Keratinocyte (primary cell): Measurements from ENCODE around the gene DRD3. TPM values are rescaled to one million over a fixed set of nuclear protein-coding genes. Genes with fewer than 3 reads are reported as not detected.

ENCODE experiments used
- DNase-seq: peaks from one replicate; pipeline ENCODE4 v3.0.0-alpha.2; 2011; ENCODE audit warnings: low read depth, missing footprints, low spot score
- FAIRE-seq: peaks from 2 replicates; lab custom pipeline; 2011; peaks lifted over from hg19 to GRCh38; lab: Jason Lieb, UNC
- H2AFZ ChIP-seq: 2 replicates; pipeline ENCODE4 v1.6.0; 2012; ENCODE audit warnings: low read length, control low read depth, inconsistent platforms; ENCODE audit not compliant: control insufficient read depth
- H3K27ac ChIP-seq: 2 replicates; pipeline ENCODE4 v1.5.1; 2011; ENCODE audit warnings: low read length; ENCODE audit not compliant: control insufficient read depth, insufficient read depth
- H3K27me3 ChIP-seq: 3 replicates; pipeline ENCODE4 v1.6.0; 2011; ENCODE audit warnings: low read length; ENCODE audit not compliant: control insufficient read depth, insufficient read depth; ENCODE audit errors: extremely low read depth
- H3K36me3 ChIP-seq, 2 experiments: 2 replicates in 1 of 2; 3 replicates in 1 of 2; pipeline ENCODE4 v1.5.1; 2011; ENCODE audit warnings: low read length in 2 of 2, mild to moderate bottlenecking in 1 of 2; ENCODE audit not compliant: control insufficient read depth in 2 of 2, insufficient read depth in 2 of 2; ENCODE audit errors: extremely low read depth in 1 of 2
- H3K4me1 ChIP-seq: 3 replicates; pipeline ENCODE4 v1.5.1; 2011; ENCODE audit warnings: low read length; ENCODE audit not compliant: control insufficient read depth, insufficient read depth; ENCODE audit errors: extremely low read depth
- H3K4me2 ChIP-seq: 3 replicates; pipeline ENCODE4 v1.6.0; 2011; ENCODE audit warnings: low read depth, low read length; ENCODE audit not compliant: control insufficient read depth, insufficient read depth; ENCODE audit errors: extremely low read depth
- H3K4me3 ChIP-seq, 3 experiments: fragments of 200-600 bp in 1 of 3; sonication (generic) in 1 of 3; 2 replicates in 2 of 3; 3 replicates in 1 of 3; pipeline ENCODE4 v1.5.1; 2011 to 2016; ENCODE audit warnings: low read length in 3 of 3, mild to moderate bottlenecking in 3 of 3, control low read depth in 2 of 3, inconsistent platforms in 1 of 3, low read depth in 1 of 3, mixed read lengths in 1 of 3, mixed run types in 1 of 3, moderate library complexity in 1 of 3; ENCODE audit not compliant: control insufficient read depth in 2 of 3, insufficient read depth in 2 of 3; ENCODE audit errors: extremely low read depth in 1 of 3
- H3K79me2 ChIP-seq: 2 replicates; pipeline ENCODE4 v1.6.0; 2012; ENCODE audit warnings: low read length; ENCODE audit not compliant: control insufficient read depth, insufficient read depth
- H3K9ac ChIP-seq: 3 replicates; pipeline ENCODE4 v1.6.0; 2011; ENCODE audit warnings: low read length; ENCODE audit not compliant: control insufficient read depth, insufficient read depth; ENCODE audit errors: extremely low read depth
- H3K9me1 ChIP-seq: 3 replicates; pipeline ENCODE4 v1.6.0; 2011; ENCODE audit warnings: low read length; ENCODE audit not compliant: control insufficient read depth, insufficient read depth; ENCODE audit errors: extremely low read depth
- H3K9me3 ChIP-seq: 2 replicates; pipeline ENCODE4 v1.5.1; 2012; ENCODE audit warnings: low read depth, low read length; ENCODE audit not compliant: control insufficient read depth
- H4K20me1 ChIP-seq: 3 replicates; pipeline ENCODE4 v1.6.0; 2011; ENCODE audit warnings: low read length; ENCODE audit not compliant: control insufficient read depth, insufficient read depth; ENCODE audit errors: extremely low read depth
- CTCF ChIP-seq, 3 experiments: IDR thresholded peaks in 1 of 3; conservative IDR thresholded peaks in 1 of 3; optimal IDR thresholded peaks in 1 of 3; 2 replicates in 2 of 3; 3 replicates in 1 of 3; pipeline versions ENCODE3 to v1.5.1; 2011; ENCODE audit warnings: low read length in 3 of 3, mild to moderate bottlenecking in 3 of 3, moderate library complexity in 2 of 3, control low read depth in 1 of 3, inconsistent platforms in 1 of 3; ENCODE audit not compliant: insufficient read depth in 2 of 3; ENCODE audit errors: extremely low read depth in 1 of 3
- EZH2 ChIP-seq: IDR thresholded peaks from one replicate; pipeline ENCODE4 v1.6.1; 2012; ENCODE audit warnings: inconsistent platforms, mild to moderate bottlenecking, low read length, moderate library complexity
- dilution Hi-C: fragments of 300-500 bp; cut with MboI; formaldehyde crosslinking; loops from one replicate; pipeline ENCODE4 v1.7.0; 2020; ENCODE audit warnings: low sequenced_read_pairs; ENCODE audit not compliant: extremely low pct_ligation_motif_present
- polyA plus RNA-seq, 5 experiments: library from polyadenylated mRNA; depleted of rRNA in 3 of 5; stranded (reverse) in 3 of 5; stranded (forward) in 1 of 5; unstranded in 1 of 5; fragments of >200 nt; gene quantifications; 1 replicate in 1 of 5; 2 replicates in 3 of 5; 3 replicates in 1 of 5; pipeline versions ENCODE4 v1.2.1 to v1.2.3, GENCODE V29; 2011 to 2012; ENCODE audit warnings: missing spikeins in 2 of 5, low read depth in 1 of 5, low replicate concordance in 1 of 5

DRD3 gene
- polyA plus RNA-seq, 1 donor (not counting 4 experiments of a cell fraction or from before 2014, with no cell fraction given), result not detected

DNA sequence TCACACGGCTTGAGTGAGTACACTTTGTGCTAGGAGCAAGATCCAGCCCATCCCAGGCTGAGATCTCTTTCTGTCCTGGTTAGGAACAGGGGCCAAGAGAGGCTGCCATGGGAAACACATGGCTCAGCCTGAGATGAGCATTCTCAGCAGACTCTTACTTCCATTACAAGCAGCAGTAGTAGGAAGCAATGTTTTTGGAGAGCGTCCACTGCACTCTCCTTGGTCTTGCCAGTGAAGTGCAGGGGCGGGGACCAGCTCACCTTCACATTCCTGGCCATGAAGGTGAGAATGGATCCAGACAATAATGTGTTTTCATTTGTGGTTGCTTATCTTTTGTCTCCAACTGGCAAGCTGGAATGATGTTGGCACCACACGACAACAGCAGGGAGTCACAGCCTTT is 33.8 kb upstream of the DRD3 start:
- Histone ChIP-seq H4K20me1 (no peaks in the 10 kb centered on the region), H3K79me2 (no peaks in the 10 kb centered on the region), H3K9me1 (no peaks in the 10 kb centered on the region), H3K9me3 (no peaks in the 10 kb centered on the region), H3K27me3 (no peaks in the 10 kb centered on the region), H2AFZ (no peak overlapping the region), H3K27ac (no peak overlapping the region), H3K4me2 (no peak overlapping the region), H3K9ac (no peak overlapping the region), H3K4me1 (no peaks in the 10 kb centered on the region), H3K4me3 (no peak overlapping the region), H3K36me3 (no peaks in the 10 kb centered on the region)
- no peak for FAIRE-seq
- dilution Hi-C loops, result no loop called here
- no peak for TF ChIP-seq EZH2
- DNase-seq, result no peak

- H3K36me3 ChIP-seq, result no peaks in the 10 kb centered on the region
- H3K27ac ChIP-seq, result no peak overlapping the region
- TF ChIP-seq EZH2 (no peak), CTCF (optimal IDR thresholded peaks at IDR 0.05 in 1 of 3, IDR thresholded peaks at IDR 0.05 in 1 of 3, conservative IDR thresholded peaks at IDR 0.05 in 1 of 3; ENCODE audit: extremely low read depth in 1 of 3, insufficient read depth in 2 of 3, low read length in 3 of 3) (no peak)
- no peak overlapping the region for H2AFZ ChIP-seq
- no peaks in the 10 kb centered on the region for H3K27me3 ChIP-seq
- FAIRE-seq (no peak), DNase-seq (no peak)
- H3K79me2 ChIP-seq, result no peaks in the 10 kb centered on the region
- no peaks in the 10 kb centered on the region for H3K4me1 ChIP-seq
- H3K4me3 ChIP-seq, result no peak overlapping the region
- no peaks in the 10 kb centered on the region for H3K9me1 ChIP-seq
- H3K9ac ChIP-seq, result no peak overlapping the region
- H3K4me2 ChIP-seq, result no peak overlapping the region
- dilution Hi-C loops, result no loop called here
- no peaks in the 10 kb centered on the region for H3K9me3 ChIP-seq
- H4K20me1 ChIP-seq, result no peaks in the 10 kb centered on the region
These were observed 28.9 kb upstream of the DRD3 start for GRCh38 chr3:114207768-114208167.

DNA sequence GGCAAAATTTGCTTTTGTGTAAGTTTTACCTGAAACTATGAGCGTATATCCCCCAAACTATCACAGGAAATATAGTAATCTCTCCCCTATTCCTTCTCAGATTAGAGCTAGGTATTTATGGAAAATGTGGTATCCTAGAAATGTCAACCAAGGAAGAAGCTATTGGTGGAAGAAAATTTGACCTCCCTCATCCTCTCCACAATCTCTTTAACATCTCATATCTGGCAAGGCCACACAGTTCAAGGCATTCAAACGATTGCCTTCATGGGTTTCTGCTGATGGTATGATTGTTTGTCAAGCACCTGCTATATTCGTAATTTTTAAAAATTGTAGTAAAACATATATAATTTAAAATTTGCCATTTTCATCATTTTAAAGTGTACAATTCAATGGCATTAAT is 27.5 kb upstream of the DRD3 start:
- Histone ChIP-seq H3K4me1 (no peaks in the 10 kb centered on the region), H3K4me2 (no peak overlapping the region), H3K9ac (no peak overlapping the region), H3K4me3 (no peak overlapping the region), H4K20me1 (no peaks in the 10 kb centered on the region), H3K9me3 (no peaks in the 10 kb centered on the region), H3K27ac (no peak overlapping the region), H2AFZ (no peak overlapping the region), H3K36me3 (no peaks in the 10 kb centered on the region), H3K27me3 (no peaks in the 10 kb centered on the region), H3K9me1 (no peaks in the 10 kb centered on the region), H3K79me2 (no peaks in the 10 kb centered on the region)
- no peak for DNase-seq
- dilution Hi-C loops, result no loop called here
- FAIRE-seq, result no peak
- TF ChIP-seq CTCF (optimal IDR thresholded peaks at IDR 0.05 in 1 of 3, IDR thresholded peaks at IDR 0.05 in 1 of 3, conservative IDR thresholded peaks at IDR 0.05 in 1 of 3; ENCODE audit: extremely low read depth in 1 of 3, insufficient read depth in 2 of 3, low read length in 3 of 3) (no peak), EZH2 (no peak)
